ENCODE results near the gene ICOS. TPM values are rescaled to one million over a fixed set of nuclear protein-coding genes. Genes with fewer than 3 reads are reported as not detected.

The ICOS gene
- total RNA-seq, 4 donors from 2014 or later = 0.17 to 0.49 (median 0.19) TPM; not detected in 1

DNA sequence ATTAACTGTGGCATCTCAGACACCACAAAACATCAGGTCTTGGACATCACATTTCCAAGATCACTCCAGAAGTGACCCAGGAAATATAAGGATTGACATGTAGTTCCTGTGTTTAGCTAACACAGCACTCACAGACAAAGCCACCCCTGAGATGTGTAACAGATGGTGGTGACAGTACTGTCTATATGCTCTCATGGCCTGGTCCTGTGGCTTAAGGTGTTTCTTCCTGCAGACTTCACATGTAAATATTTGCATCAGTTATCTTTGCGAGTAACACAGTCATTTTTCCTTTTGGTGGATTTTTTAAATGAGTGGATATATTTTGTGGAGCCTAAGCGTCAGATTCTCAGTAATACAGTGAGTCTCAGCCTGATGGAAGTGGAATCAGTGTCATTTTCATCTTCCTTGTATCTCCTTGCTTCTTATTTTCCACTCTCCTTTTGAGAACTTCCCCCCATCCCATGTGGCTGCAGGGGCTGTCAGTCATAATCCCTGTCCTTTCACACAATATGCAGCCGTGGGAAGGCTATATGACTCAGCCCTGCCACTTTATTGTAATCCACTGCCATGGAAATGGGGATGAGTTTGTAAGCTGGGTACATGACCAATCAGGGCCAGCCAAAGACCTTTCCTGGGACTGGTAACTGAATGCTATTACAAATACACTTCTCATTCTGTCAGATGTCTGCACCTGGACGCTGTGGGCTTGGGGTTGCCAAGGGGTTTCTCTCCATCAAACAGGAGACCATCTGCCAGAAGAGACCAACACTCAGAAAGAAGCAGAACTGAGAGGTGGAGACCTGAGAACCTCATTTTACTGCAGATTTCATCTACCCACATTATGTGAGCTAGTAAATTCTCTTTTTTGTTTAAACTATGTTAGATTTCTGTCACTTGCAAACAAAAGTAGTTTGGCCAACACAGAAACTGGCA lies 74.3 kb downstream of the ICOS start:
- TF ChIP-seq, protein P1, sequence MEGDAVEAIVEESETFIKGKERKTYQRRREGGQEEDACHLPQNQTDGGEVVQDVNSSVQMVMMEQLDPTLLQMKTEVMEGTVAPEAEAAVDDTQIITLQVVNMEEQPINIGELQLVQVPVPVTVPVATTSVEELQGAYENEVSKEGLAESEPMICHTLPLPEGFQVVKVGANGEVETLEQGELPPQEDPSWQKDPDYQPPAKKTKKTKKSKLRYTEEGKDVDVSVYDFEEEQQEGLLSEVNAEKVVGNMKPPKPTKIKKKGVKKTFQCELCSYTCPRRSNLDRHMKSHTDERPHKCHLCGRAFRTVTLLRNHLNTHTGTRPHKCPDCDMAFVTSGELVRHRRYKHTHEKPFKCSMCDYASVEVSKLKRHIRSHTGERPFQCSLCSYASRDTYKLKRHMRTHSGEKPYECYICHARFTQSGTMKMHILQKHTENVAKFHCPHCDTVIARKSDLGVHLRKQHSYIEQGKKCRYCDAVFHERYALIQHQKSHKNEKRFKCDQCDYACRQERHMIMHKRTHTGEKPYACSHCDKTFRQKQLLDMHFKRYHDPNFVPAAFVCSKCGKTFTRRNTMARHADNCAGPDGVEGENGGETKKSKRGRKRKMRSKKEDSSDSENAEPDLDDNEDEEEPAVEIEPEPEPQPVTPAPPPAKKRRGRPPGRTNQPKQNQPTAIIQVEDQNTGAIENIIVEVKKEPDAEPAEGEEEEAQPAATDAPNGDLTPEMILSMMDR (IDR thresholded peaks at IDR 0.05; ENCODE audit: low read depth) = no peak

Other genes with a start within 250 kb of the ICOS start
- 10 to 100 TPM in 1 of 4 donors, 1 to 10 TPM in 3; 3.6 to 30.4 (median 6.1) TPM for gene CD28, start 230.1 kb upstream of the ICOS start, total RNA-seq
- gene CTLA4, start 69.0 kb upstream of the ICOS start, total RNA-seq = 1 to 10 TPM in 2 of 4 donors, under 1 TPM in 1, not detected in 1; 0.88 to 2.5 (median 2.1) TPM